ENCODE measurements around the gene MORF4L1. TPM values are rescaled to one million over a fixed set of nuclear protein-coding genes. Genes with fewer than 3 reads are reported as not detected.

The MORF4L1 gene
- polyA plus RNA-seq, 1 donor from 2014 or later: 1,505 TPM

- Histone ChIP-seq H3F3A (ENCODE audit: insufficient read depth, low read length, poor library complexity, severe bottlenecking) (no peaks in the 10 kb centered on the region), H3K79me2 (replicated peaks; ENCODE audit: insufficient read depth, low read length) (no peaks in the 10 kb centered on the region), H3K36me3 (ENCODE audit: insufficient read depth, low read length) (no peaks in the 10 kb centered on the region), H3K27me3 (ENCODE audit: insufficient read depth, low read depth, low read length) (no peaks in the 10 kb centered on the region), H3K9me2 (ENCODE audit: insufficient read depth, low read length) (no peaks in the 10 kb centered on the region), H3K4me3 (ENCODE audit: low read length) (no peak overlapping the region), H3K9ac (ENCODE audit: low read length) (no peak overlapping the region), H3K27ac (ENCODE audit: low read length) (no peak overlapping the region), H2AFZ (ENCODE audit: low read depth, low read length) (no peak overlapping the region), H3K4me2 (ENCODE audit: low read length) (no peak overlapping the region), H4K20me1 (ENCODE audit: insufficient read depth) (no peaks in the 10 kb centered on the region), H3K9me3 (ENCODE audit: low read length) (no peaks in the 10 kb centered on the region)
- no peak for TF ChIP-seq EZH2 (IDR thresholded peaks at IDR 0.05; ENCODE audit: borderline replicate concordance, insufficient read depth, low read length, poor library complexity, severe bottlenecking)
Observed at GRCh38 chr15:78917888-78918287, 45.2 kb downstream of the MORF4L1 start.

- Histone ChIP-seq H3K36me3 (ENCODE audit: insufficient read depth, low read length) (no peaks in the 10 kb centered on the region), H3F3A (ENCODE audit: insufficient read depth, low read length, poor library complexity, severe bottlenecking) (no peaks in the 10 kb centered on the region), H3K79me2 (replicated peaks; ENCODE audit: insufficient read depth, low read length) (no peaks in the 10 kb centered on the region), H2AFZ (ENCODE audit: low read depth, low read length) (no peak overlapping the region), H3K27me3 (ENCODE audit: insufficient read depth, low read depth, low read length) (no peaks in the 10 kb centered on the region), H3K9me2 (ENCODE audit: insufficient read depth, low read length) (no peaks in the 10 kb centered on the region), H3K27ac (ENCODE audit: low read length) (no peak overlapping the region), H3K4me3 (ENCODE audit: low read length) (no peak overlapping the region), H3K4me2 (ENCODE audit: low read length) (no peak overlapping the region), H3K9me3 (ENCODE audit: low read length) (no peaks in the 10 kb centered on the region), H3K9ac (ENCODE audit: low read length) (no peak overlapping the region), H4K20me1 (ENCODE audit: insufficient read depth) (no peaks in the 10 kb centered on the region)
- TF ChIP-seq MXI1 (conservative IDR thresholded peaks at IDR 0.05; ENCODE audit: poor library complexity, severe bottlenecking) (no peak), SMC3 (conservative IDR thresholded peaks at IDR 0.05; ENCODE audit: poor library complexity) (no peak), EZH2 (IDR thresholded peaks at IDR 0.05; ENCODE audit: borderline replicate concordance, insufficient read depth, low read length, poor library complexity, severe bottlenecking) (no peak), EP300 (conservative IDR thresholded peaks at IDR 0.05; ENCODE audit: poor library complexity, severe bottlenecking) (no peak), TAF1 (IDR thresholded peaks at IDR 0.05; ENCODE audit: low read depth) (no peak), POLR2AphosphoS5 (IDR thresholded peaks at IDR 0.05) (no peak), RAD21 (conservative IDR thresholded peaks at IDR 0.05) (no peak)
Observed at GRCh38 chr15:78921517-78921916, 48.8 kb downstream of the MORF4L1 start.

GRCh38 chr15:78921940-78922339, 49.2 kb downstream of the MORF4L1 start:
- no peaks in the 10 kb centered on the region for H3K27me3 ChIP-seq (ENCODE audit: insufficient read depth, low read depth, low read length)
- no peaks in the 10 kb centered on the region for H3K36me3 ChIP-seq (ENCODE audit: insufficient read depth, low read length)
- H3K79me2 ChIP-seq (replicated peaks; ENCODE audit: insufficient read depth, low read length): no peaks in the 10 kb centered on the region
- no peak overlapping the region for H2AFZ ChIP-seq (ENCODE audit: low read depth, low read length)
- TF ChIP-seq POLR2AphosphoS5 (IDR thresholded peaks at IDR 0.05) (no peak), SMC3 (conservative IDR thresholded peaks at IDR 0.05; ENCODE audit: poor library complexity) (no peak), CTCF (IDR thresholded peaks at IDR 0.05; ENCODE audit: poor library complexity, severe bottlenecking) (no peak), EZH2 (IDR thresholded peaks at IDR 0.05; ENCODE audit: borderline replicate concordance, insufficient read depth, low read length, poor library complexity, severe bottlenecking) (no peak), TAF1 (IDR thresholded peaks at IDR 0.05; ENCODE audit: low read depth) (no peak), REST (IDR thresholded peaks at IDR 0.05; ENCODE audit: borderline replicate concordance) (no peak), MXI1 (conservative IDR thresholded peaks at IDR 0.05; ENCODE audit: poor library complexity, severe bottlenecking) (no peak), RAD21 (conservative IDR thresholded peaks at IDR 0.05) (no peak), EP300 (conservative IDR thresholded peaks at IDR 0.05; ENCODE audit: poor library complexity, severe bottlenecking) (no peak)
- no peak overlapping the region for H3K9ac ChIP-seq (ENCODE audit: low read length)
- no peak overlapping the region for H3K4me3 ChIP-seq (ENCODE audit: low read length)
- no peaks in the 10 kb centered on the region for H3K9me3 ChIP-seq (ENCODE audit: low read length)
- no peak overlapping the region for H3K4me2 ChIP-seq (ENCODE audit: low read length)
- H4K20me1 ChIP-seq (ENCODE audit: insufficient read depth): no peaks in the 10 kb centered on the region
- no peaks in the 10 kb centered on the region for H3F3A ChIP-seq (ENCODE audit: insufficient read depth, low read length, poor library complexity, severe bottlenecking)
- no peak overlapping the region for H3K27ac ChIP-seq (ENCODE audit: low read length)
- no peaks in the 10 kb centered on the region for H3K9me2 ChIP-seq (ENCODE audit: insufficient read depth, low read length)
